ENCODE results near the gene NARF.
"Not testable (repeated sequence)": the region's sequence is repeated elsewhere in the genome, so short reads cannot be mapped to it uniquely, and the experiment has no call there.

Gene NARF

DNA sequence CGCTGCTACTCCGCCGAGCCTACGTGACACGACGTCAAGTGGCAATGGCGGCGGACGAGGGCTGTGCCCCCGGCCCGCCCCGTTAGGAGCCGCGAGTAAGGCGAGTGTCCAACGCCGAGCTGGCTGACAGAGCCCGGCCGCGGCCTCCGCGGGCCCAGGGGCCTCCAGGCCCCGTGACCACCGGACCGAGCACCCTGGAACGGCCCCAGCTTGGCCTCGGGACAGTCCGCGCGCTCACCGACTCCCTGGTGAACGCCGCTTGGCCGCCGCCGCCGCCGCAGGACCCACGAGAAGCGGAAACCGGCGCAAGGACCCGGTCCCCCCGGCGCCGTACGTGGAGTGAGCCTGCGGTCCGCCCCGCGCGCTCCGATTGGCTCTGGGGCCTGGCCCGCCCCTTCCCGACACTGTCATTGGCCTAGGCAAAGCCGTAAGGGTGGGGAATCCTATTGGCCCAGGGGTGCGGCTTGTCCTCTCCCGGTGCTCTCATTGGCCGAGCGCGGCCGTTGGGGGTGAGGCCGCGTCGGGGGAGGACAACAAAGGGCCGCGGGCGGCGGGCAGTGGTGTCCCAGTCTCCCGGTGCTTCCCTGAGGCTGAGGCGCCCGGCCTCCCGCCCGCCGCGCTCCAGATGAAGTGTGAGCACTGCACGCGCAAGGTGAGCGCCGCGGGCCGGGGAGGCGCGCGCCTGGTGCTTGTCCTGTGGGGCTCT, at the start of gene NARF:
TSS of gene NARF (plus strand) at position 563 of the 706 bp plus-strand sequence. CDS start at position 626, 63 bp downstream.
- peak; percentile 95 for DNase-seq (ENCODE audit: low read depth)

DNA sequence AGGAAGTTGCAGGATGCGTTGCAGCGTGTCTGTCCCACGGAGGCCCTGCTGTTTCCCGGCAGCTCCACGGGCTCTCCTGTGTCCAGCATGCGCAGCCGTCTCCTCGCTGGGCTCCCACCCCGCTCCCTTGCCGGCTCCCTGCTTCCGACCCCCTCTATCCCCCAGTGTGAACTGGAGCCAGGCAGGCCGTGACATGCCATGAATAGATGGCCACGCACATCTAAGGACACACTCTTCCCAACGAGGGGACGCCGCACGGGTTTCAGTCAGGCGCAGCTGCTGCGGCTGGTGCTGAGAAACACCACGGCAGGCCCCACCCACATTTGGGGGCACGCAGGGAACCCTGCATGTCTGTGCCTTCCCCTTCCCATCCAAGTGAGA, 49.6 kb upstream of the NARF start:
- no peak for DNase-seq (ENCODE audit: low read depth)

DNA sequence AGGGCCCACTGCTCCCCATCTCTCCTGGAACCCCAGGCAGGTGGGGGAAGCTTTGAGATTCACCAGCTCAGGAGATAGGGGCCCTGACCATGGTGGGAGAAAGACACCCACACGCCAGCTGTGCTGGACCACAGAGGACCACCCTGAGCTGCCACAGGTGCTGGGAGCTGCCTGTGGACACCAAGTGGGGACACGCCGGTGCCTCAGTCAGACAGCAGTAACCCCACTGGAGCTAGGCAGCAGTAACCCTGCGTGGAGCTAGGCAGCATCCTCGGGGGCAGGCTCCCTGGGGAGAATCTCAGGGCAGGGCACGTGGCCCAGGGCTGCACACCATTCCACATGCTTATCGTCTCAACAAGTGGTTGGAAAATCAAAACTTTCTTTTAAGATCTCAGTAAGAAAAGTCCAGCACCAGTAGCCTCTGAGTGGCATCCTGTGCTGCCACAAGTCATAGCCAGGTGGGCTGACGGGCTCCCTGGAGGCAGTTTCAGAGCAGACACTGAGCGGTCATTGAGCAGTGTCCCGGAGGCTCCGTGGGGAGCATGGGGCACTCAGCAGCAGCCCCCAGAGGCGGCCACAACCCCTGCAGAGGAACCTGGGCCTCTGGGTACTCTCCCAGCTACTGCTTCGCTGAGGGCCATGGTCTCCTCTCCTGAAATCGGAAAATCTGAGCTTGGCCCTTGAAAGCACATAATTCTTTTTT, 48.4 kb upstream of the NARF start:
- DNase-seq (ENCODE audit: low read depth) = no peak

DNA sequence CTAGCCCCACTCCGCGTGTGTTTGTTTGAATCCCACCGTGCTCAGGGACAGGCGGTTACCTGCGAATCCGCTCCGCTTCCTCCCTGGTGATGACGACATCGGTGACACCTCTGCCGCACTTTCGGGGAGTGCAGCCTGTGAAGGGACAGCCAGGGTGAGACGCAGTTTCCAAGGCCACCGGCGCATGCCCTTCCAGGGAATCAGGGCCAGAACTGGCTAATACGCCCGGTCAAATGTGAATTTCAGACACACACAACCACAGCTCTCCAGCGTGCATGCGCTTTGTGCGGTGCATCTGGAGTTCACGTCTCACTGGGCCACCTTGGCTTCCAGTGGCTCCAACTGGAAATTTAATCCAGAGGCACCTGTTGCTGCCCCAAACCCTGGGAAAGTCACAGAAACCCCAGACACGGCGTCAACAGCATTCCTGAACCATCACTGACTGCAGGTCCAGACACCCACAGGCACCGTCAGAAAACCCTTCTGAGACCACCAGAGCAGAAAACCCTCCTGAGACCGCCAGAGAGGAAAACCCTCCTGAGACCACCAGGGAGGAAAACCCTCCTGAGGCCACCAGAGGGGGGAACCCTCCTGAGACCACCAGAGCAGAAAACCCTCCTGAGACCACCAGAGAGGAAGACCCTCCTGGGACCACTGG, 47.0 kb upstream of the NARF start:
- no peak for DNase-seq (ENCODE audit: low read depth)

DNA sequence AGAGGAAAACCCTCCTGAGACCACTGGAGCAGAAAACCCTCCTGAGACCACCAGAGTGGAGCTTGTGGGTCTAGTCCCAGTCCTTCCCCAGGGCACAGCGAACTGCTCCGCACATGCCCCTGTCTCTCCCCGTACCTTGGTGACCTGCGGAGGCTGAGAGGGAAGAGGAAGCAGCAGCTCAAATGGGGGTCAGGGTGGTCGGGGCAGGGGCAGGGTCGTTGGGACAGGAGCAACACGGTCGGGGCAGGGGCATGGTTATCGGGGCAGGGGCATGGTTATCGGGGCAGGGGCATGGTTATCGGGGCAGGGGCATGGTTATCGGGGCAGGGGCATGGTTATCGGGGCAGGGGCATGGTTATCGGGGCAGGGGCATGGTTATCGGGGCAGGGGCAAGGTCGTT, 46.5 kb upstream of the NARF start:
- not testable (repeated sequence) for DNase-seq (ENCODE audit: low read depth)

DNA sequence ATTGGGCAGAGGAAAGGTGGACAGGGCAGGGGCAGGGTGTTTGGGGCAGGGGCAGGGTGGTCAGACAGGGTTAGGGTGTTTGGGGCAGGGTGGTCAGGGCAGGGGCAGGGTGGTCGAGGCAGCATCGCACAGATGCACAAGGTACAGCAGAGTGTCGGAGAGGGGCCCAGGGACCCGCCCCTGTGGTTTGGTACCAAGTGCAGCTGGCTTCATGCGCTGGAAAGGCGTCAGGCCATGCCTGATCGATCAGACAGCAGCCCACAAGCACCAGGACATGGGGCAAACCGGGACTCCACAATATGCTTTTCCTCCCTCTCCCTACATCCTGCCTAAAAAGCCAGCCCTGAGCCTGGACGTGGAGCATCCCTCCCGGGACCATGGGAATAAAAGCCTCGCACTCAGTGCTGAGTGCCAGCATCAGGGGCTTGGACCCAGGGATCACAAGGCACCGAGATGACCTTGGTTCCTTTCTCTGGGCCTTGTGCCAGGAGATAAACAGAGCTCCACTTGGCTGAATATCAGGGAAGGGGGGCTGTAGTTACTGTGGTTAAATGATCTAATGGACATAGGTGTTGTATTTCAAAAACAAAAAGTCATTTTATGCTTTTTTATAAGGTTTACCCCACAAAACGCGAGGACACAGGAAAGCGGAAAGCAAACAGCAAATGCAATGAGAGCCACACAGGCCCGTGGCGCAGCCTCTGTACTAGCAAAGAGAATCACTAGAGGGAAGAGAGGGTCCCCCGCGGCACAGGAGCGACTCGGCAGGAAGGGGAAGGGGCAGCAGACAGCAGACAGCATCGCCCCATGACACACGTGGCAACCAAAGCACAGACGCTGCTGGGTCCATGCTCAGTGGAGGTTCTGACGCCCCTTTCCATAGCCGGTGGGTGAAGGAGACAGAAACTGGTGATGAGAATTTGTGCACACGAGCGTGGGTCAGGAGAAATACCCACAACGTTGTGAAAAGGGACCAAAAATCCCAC, 45.7 kb upstream of the NARF start:
- no peak for DNase-seq (ENCODE audit: low read depth)

DNA sequence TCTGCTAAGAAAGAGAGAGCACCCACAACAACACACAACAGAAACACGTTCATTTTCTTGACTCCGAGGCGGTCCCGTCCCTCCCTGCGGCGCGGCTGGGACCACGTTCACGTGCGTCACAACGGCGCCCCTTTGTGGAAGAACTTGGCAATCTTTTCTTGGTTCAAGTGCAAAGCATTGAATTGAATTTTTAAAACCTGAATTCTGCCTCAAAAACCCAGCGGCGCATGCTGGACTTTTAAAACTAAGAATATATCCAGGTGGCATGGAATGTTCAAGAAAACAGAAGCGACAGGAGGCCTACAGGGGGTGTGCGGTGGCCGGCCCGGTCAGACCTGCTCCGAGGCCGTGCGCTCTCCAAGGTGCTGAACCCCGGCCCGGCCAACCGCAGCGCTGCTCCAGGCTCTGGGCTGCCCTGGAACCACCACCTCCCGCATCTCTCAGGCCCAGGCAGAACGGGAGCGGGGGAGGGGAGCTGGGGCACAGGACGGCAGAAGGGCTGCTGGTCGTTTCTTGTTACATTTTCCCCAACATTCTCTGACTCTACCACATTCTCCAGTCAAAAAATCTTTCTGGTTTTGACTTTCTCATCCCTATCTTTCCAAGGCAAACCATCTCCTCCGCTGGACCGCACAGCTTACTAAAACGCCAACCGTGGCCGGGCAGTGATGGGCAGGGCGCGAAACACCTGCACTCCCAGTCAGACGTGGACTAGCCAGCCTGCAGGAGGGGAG, 43.8 kb upstream of the NARF start:
- peak; percentile 58 for DNase-seq (ENCODE audit: low read depth)

DNA sequence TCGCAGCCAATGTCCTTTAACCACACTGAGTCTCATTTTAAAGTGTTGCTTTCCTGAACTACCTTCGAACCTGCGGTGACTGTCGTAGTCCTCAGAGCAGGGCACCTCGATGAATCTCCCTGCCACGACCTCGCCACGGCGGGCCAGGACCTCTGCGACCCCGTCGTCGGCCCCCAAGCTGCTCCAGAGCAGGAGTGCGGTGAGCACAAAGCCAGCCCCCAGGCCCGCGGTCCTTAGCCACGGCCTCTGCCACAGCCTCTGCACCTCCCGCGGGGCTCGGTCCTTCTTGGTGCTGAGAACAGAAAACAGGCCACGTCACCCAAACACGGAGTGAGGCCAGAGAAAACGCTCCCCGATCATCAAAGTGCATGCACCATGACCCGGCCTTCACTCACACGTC, 43.2 kb upstream of the NARF start:
- DNase-seq (ENCODE audit: low read depth) = no peak

DNA sequence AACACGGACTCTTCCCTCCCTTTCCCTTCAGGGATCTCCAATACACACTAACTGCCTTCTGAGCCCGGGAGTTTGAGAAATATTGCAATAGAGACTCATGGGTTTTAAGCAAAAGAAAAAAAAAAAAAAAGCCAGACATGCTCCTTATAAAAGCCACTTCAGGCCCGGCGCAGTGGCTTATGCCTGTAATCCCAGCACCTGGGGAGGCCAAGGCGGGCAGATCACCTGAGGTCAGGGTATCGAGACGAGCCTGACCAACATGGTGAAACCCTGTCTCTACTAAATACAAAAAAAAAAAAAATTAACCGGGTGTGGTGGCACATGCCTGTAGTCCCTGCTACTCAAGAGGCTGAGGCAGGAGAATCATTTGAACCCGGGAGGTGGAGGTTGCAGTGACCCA, 42.8 kb upstream of the NARF start:
- no peak for DNase-seq (ENCODE audit: low read depth)

DNA sequence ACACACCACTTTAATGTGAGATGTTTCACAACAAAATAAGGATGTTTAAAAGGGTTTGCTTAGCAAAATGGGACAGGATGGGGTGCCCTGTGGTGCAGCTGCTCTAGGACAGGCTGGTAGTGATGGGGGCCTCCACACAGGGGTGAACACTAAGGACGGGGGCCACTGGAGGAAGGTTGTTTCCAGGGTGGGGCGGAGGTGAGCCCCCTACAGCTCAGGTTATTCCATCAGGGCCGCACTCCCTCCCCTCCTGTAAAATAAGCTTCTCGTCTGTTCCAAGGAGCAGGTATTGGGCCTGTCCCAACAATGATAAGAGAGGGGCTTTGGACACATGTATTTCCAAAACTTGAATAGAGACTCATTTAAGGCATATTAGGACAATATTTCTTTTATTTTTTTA, 42.3 kb upstream of the NARF start:
- DNase-seq (ENCODE audit: low read depth) = no peak

DNA sequence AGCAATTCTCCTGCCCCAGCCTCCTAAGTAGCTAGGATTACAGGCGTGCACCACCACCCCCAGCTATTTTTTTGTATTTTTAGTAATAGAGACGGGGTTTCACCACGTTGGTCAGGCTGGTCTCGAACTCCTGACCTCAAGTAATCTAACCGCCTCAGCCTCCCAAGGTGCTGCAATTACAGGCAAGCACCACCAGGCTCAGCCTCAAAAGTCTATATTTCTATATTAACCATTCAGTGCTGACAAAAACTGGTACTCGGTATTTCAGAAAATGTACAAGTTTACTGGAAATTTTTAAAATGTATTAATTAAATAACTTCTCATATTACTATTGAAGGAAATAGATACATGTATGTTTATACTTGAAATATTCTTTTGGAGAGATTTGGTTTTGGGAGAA, 41.8 kb upstream of the NARF start:
- no peak for DNase-seq (ENCODE audit: low read depth)

DNA sequence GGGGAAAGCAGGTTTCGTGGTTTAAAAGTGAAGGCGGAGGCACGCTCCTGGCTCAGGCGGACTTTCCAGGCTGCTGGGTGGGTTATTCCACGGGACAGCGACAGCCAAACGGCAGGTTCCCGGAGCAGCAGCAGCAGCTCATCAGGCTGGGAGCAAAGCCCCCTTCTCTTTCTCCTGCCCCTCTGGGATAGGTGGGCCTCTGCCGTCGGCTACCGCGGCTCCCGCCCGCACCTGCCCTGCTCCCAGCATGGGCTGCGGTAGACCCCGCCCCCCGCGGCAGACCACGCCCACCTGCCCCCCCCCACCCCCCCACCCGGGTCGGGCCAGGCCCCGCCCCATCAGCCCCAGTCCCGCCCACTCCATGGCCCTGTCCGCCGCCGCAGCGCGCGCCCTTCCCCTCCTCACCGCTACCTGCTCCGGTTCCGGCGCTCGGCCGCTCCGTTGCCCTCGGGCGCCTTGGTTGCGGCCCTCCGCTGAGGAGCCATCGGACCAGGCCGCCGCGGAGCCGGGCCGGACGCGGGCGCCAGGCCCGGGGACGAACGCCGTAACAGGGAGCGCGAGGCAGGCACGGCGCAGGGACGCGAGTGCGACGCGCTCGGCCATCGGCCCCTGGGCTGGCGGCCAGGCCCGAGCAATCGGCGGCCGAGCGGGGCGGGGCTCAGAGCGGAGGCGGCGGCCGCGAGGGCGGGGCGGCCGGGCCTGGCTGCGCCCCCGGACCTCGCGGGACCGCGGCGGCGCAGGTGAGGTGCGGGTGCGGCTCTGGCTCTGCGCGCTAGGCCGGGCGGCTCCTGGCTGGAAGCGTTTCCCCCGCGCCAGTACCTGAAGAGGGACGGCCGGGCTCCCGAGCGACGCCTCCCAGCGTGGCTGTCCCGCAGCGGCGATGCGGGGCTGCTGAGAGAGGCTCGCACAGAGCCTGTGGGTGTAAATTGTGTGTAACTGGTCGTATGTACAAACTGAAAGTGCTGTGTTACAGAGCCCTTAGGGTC, 40.2 kb upstream of the NARF start, which contains the start of the genes HEXD and OGFOD3:
TSS of gene HEXD (plus strand) at position 347 of the 986 bp plus-strand sequence. CDS start 1,453 bp downstream, outside the sequence.
TSS of gene OGFOD3 (minus strand) at position 586 of the 986 bp plus-strand sequence. CDS start at position 485, 101 bp downstream.
- peak; percentile 73 for DNase-seq (ENCODE audit: low read depth)

DNA sequence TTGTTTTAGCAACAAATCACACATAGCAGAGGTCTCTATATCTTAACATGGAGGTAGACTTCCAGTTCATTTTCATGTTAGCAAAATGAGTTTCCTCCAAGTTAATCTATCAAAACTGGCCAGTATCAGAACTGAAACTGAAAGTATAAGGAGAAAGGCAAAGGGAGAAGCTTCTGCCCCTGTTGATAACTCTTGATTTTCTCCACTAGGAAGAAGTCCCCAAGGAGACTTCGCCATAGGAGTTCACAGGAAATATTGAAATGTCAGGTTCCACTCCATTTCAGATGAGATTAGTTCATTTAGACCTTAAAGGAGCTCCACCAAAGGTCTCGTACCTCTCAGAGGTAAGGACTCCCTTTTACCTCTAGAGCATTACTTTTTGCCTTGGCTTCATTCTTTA, 39.0 kb upstream of the NARF start:
- no peak for DNase-seq (ENCODE audit: low read depth)

DNA sequence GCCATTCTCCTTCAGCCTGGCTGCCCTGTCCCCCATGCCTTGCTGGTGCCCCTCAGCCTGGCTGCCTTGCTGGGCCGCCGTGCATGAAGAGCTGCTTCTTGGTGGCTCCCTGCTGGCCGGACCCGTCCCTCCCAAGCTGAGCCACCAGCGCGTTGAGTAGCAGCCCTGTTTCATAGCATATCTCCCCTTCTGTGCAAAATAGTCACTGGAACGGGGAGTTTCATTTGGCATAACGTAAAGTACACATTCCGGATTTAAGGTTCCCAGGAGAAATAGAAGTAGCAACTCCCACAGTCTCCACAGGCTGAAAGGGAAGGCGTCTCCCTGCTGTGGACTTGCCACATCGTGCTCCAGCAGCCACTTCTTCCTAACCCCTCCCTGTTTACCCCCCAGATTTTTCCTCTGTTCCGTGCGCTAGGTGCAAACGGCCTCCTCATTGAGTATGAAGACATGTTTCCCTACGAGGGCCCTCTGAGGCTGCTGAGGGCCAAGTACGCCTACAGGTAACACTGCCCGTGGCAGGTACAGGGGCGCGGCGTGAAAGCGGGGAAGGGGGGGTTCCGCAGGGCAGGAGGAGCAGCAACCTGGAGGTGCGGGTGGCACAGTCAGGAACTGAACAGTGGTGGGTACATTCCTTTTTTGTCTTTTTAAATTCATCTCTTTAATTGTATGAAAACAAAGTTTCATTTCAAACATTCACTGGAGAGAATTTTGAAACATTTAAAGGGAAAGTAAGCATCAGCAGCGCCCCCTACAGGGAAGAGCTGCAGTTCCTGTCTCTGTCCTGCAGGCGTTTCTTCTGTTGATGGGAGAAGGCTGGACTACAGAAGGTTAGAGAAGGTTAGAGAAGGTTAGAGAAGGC, 34.3 kb upstream of the NARF start:
- peak; percentile 29 for DNase-seq (ENCODE audit: low read depth)

DNA sequence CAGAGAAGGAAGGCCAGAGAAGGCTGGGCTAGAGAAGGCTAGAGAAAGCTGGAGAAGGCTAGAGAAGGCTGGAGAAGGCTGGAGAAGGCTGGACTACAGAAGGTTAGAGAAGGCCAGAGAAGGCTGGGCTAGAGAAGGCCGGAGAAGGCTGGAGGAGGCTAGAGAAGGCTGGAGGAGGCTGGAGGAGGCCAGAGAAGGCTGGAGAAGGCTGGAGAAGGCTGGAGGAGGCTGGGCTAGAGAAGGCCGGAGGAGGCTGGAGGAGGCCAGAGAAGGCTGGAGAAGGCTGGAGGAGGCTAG, 33.7 kb upstream of the NARF start:
- no peak for DNase-seq (ENCODE audit: low read depth)

DNA sequence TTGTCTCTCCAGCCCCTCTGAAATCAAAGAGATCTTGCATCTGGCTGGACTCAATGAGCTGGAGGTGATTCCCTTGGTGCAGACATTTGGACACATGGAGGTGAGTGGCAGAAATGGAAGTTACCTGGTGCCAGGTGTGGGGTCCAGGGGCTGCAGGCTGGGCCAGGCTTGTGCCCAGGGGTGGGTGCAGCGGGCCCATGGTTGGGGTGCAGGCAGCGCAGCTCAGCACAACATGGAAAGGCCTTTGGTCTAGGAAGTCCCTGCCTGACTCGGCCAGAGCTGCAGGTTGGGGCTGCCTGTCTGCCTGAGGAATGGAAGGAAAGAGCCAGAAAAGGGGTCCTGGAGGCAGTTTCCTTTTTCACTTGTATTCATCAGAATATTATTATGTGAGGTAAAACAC, 30.0 kb upstream of the NARF start:
- DNase-seq (ENCODE audit: low read depth) = no peak

DNA sequence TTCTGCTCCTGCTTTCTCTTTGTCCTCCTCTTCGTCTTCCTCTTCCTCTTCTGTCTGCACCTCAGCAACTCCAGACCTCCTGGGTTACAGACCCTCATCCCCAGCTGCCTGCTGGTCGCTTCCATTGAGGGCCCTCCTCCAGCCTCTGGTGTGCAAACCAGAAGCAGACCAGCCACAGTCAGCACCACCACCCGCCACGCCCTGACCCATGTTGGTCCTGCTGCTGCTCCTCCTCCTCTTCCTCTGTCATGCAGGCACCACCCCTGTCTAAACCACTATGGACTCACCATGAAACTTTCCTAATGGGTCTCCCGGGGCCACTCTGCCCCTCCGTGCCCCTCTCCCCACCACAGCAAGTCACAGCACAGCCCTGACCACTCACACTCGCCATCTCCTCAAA, 28.7 kb upstream of the NARF start:
- no peak for DNase-seq (ENCODE audit: low read depth)

DNA sequence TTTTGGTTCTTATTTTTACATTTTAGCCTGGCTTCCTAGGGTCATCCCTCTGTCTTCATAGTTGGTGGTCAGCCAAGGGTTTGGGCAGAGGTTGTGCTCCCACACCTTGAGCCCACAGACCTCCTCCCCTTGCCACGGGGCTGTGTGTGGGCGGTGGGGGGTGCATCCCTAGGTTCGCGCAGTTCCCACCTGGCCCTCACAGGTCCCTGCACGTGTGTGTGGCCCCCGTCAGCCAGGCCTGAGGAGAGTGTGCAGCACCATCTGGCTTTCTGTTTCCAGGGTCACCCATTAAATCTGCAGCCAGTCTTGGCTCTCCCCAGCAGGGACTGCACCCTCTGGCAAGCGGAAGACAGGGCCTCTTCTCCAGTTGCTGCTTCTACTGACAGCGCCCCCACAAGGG, 26.5 kb upstream of the NARF start:
- no peak for DNase-seq (ENCODE audit: low read depth)

DNA sequence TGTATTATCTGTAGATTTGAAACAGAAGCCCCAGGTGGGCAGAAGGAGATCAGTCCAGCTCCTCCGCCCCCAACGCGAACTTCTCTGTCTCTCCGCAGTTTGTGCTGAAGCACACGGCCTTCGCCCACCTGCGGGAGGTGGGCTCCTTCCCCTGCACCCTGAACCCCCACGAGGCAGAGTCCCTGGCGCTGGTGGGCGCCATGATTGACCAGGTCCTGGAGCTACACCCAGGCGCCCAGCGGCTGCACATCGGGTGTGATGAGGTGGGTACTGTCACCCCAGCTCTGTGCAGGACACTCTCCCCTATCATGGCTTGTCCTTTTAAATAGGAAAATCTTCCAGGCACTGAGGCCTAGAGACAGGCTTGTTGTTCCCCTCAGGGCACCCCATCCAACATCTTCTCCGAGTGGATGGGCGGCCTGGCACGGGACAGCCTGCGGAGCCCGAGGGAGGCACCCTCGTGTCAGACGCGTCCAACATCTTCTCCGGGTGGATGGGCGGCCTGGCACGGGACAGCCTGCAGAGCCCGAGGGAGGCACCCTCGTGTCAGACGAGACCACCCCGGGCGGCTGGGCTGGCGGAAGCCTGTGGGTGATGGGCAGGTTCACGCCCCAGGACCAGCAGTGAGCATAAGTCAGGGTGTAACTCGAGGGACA, 24.9 kb upstream of the NARF start:
- DNase-seq (ENCODE audit: low read depth) = no peak
